IMR-90 (cell line): ENCODE measurements around the gene MTRF1L. TPM values are rescaled to one million over a fixed set of nuclear protein-coding genes. Genes with fewer than 3 reads are reported as not detected.

Experiments used
- ATAC-seq: fragments of 200-7000 bp; cut with Tn5 transposase; 2 replicates; pipeline ENCODE4 v1.9.1; 2020; ENCODE audit warnings: low read depth, mild to moderate bottlenecking, moderate library complexity
- BruUV-seq: library from RNA; stranded (reverse); fragments of 400-500 nt; replicated peaks from 2 replicates; lab custom pipeline; 2021; lab: Mats Ljungman, UMichigan
- CTCF ChIA-PET: fragments of 300-600 bp; formaldehyde crosslinking; extraction: SDS; loops from one replicate; lab custom pipeline; 2021; ENCODE audit warnings: antibody characterized with exemption; lab: Yijun Ruan, JAX
- POLR2A ChIA-PET: fragments of 300-600 bp; sonication (Branson Sonifier 250); formaldehyde crosslinking; loops from one replicate; lab custom pipeline; 2022; ENCODE audit warnings: antibody characterized with exemption; ENCODE audit not compliant: unreplicated experiment; lab: Charles Lee
- DNase-seq: peaks from one replicate; pipeline ENCODE4 v3.0.0; 2013
- H2AFZ ChIP-seq: replicated peaks from 2 replicates; pipeline ENCODE3; 2013; ENCODE audit warnings: low read length, mild to moderate bottlenecking; ENCODE audit not compliant: poor library complexity
- H2AK5ac ChIP-seq: 2 replicates; pipeline ENCODE4 v1.6.1; 2013; ENCODE audit warnings: low read depth, low read length, inconsistent platforms
- H2AK9ac ChIP-seq: replicated peaks from 2 replicates; pipeline ENCODE3; 2013; ENCODE audit warnings: mild to moderate bottlenecking, low read depth, low read length, moderate library complexity; ENCODE audit not compliant: poor library complexity
- H2BK120ac ChIP-seq: 2 replicates; pipeline ENCODE4 v1.6.1; 2013; ENCODE audit warnings: low read depth, low read length, inconsistent platforms
- H2BK15ac ChIP-seq: 3 replicates; pipeline ENCODE4 v1.6.1; 2013; ENCODE audit warnings: low read depth, low read length, inconsistent platforms
- H2BK20ac ChIP-seq: 2 replicates; pipeline ENCODE4 v1.6.1; 2013; ENCODE audit warnings: low read depth, mild to moderate bottlenecking, inconsistent platforms, low read length, moderate library complexity
- H2BK5ac ChIP-seq: 2 replicates; pipeline ENCODE4 v1.6.1; 2013; ENCODE audit warnings: mild to moderate bottlenecking, low read depth, low read length, inconsistent platforms; ENCODE audit not compliant: poor library complexity, severe bottlenecking
- H3K14ac ChIP-seq: replicated peaks from 2 replicates; pipeline ENCODE4 v1.6.1; 2013; ENCODE audit warnings: low read depth, low read length, inconsistent platforms
- H3K18ac ChIP-seq: 2 replicates; pipeline ENCODE4 v1.6.1; 2013; ENCODE audit warnings: low read depth, low read length, control low read depth
- H3K23ac ChIP-seq: 2 replicates; pipeline ENCODE4 v1.6.1; 2013; ENCODE audit warnings: low read depth, low read length, inconsistent platforms
- H3K27ac ChIP-seq: 2 replicates; pipeline ENCODE4 v1.5.1; 2013; ENCODE audit warnings: mild to moderate bottlenecking, control low read depth, low read length; ENCODE audit not compliant: insufficient read depth
- H3K27me3 ChIP-seq: 2 replicates; pipeline ENCODE4 v1.6.1; 2013; ENCODE audit warnings: low read length; ENCODE audit not compliant: control insufficient read depth, insufficient read depth
- H3K36me3 ChIP-seq: 2 replicates; pipeline ENCODE4 v1.6.1; 2013; ENCODE audit warnings: low read length, mixed read lengths; ENCODE audit not compliant: control insufficient read depth, insufficient read depth
- H3K4ac ChIP-seq: 2 replicates; pipeline ENCODE4 v1.6.1; 2013; ENCODE audit warnings: low read depth, low read length, inconsistent platforms
- H3K4me1 ChIP-seq: 2 replicates; pipeline ENCODE4 v1.6.1; 2013; ENCODE audit warnings: low read length, mixed read lengths; ENCODE audit not compliant: control insufficient read depth, insufficient read depth
- H3K4me2 ChIP-seq: 2 replicates; pipeline ENCODE4 v1.6.1; 2013; ENCODE audit warnings: low read depth, mild to moderate bottlenecking, control low read depth, low read length, moderate library complexity
- H3K4me3 ChIP-seq: 2 replicates; pipeline ENCODE4 v1.5.1; 2013; ENCODE audit warnings: low read depth, mild to moderate bottlenecking, control low read depth, low read length, moderate library complexity; ENCODE audit not compliant: insufficient read depth
- H3K56ac ChIP-seq: 2 replicates; pipeline ENCODE4 v1.6.1; 2013; ENCODE audit warnings: low read length, inconsistent platforms; ENCODE audit not compliant: insufficient read depth; ENCODE audit errors: extremely low read depth
- H3K79me1 ChIP-seq, 2 experiments: 2 replicates each; pipeline ENCODE4 v1.6.1; 2013; ENCODE audit warnings: low read length in 2 of 2, inconsistent platforms in 1 of 2, low read depth in 1 of 2
- H3K9ac ChIP-seq: 2 replicates; pipeline ENCODE4 v1.6.1; 2013; ENCODE audit warnings: low read depth, low read length, control low read depth
- H3K9me1 ChIP-seq: 2 replicates; pipeline ENCODE4 v1.6.1; 2013; ENCODE audit warnings: low read length, inconsistent platforms; ENCODE audit not compliant: insufficient read depth
- H3K9me3 ChIP-seq: 2 replicates; pipeline ENCODE4 v1.6.1; 2013; ENCODE audit warnings: low read length; ENCODE audit not compliant: control insufficient read depth, insufficient read depth
- H4K20me1 ChIP-seq: 2 replicates; pipeline ENCODE4 v1.6.1; 2013; ENCODE audit warnings: low read length, inconsistent platforms; ENCODE audit not compliant: insufficient read depth
- H4K5ac ChIP-seq: 2 replicates; pipeline ENCODE4 v1.6.1; 2013; ENCODE audit warnings: mild to moderate bottlenecking, low read depth, low read length, control low read depth
- H4K8ac ChIP-seq, 2 experiments: 2 replicates each; pipeline ENCODE4 v1.6.1; 2013; ENCODE audit warnings: low read depth in 2 of 2, low read length in 2 of 2, control low read depth in 1 of 2, inconsistent platforms in 1 of 2
- H4K91ac ChIP-seq: 2 replicates; pipeline ENCODE4 v1.6.1; 2013; ENCODE audit warnings: low read depth, low read length, inconsistent platforms; ENCODE audit not compliant: insufficient read depth
- BHLHE40 ChIP-seq: fragments of 150-350 bp; IDR thresholded peaks from 2 replicates; pipeline ENCODE4 v1.6.1; 2016; ENCODE audit warnings: mild to moderate bottlenecking, low read depth, low read length
- CHD1 ChIP-seq: IDR thresholded peaks from 2 replicates; pipeline ENCODE4 v1.6.1; 2012; ENCODE audit warnings: low read depth, low read length, improper control_type of control experiment
- MAFK ChIP-seq: IDR thresholded peaks from 2 replicates; pipeline ENCODE4 v1.6.1; 2012; ENCODE audit warnings: low read depth, low read length, improper control_type of control experiment
- MAZ ChIP-seq: IDR thresholded peaks from 2 replicates; pipeline ENCODE4 v1.6.1; 2012; ENCODE audit warnings: low read depth, mild to moderate bottlenecking, low read length, improper control_type of control experiment, moderate library complexity, borderline replicate concordance
- MXI1 ChIP-seq: IDR thresholded peaks from 2 replicates; pipeline ENCODE4 v1.6.1; 2012; ENCODE audit warnings: low read depth, mild to moderate bottlenecking, low read length, moderate library complexity, borderline replicate concordance
- NFE2L2 ChIP-seq: fragments of 150-350 bp; IDR thresholded peaks from 2 replicates; pipeline ENCODE4 v1.6.1; 2016; ENCODE audit warnings: low read depth, mild to moderate bottlenecking, low read length
- POLR2A ChIP-seq: IDR thresholded peaks from 2 replicates; pipeline ENCODE4 v1.6.1; 2012; ENCODE audit warnings: mild to moderate bottlenecking, low read depth, low read length
- RAD21 ChIP-seq: IDR thresholded peaks from 2 replicates; pipeline ENCODE4 v1.6.1; 2012; ENCODE audit warnings: low read length, improper control_type of control experiment
- RCOR1 ChIP-seq: IDR thresholded peaks from 2 replicates; pipeline ENCODE4 v1.6.1; 2012; ENCODE audit warnings: mild to moderate bottlenecking, low read length, improper control_type of control experiment; ENCODE audit not compliant: insufficient replicate concordance
- RFX5 ChIP-seq: IDR thresholded peaks from 2 replicates; pipeline ENCODE4 v1.8.0; 2012; ENCODE audit warnings: low read depth, mild to moderate bottlenecking, low read length, moderate library complexity
- SMC3 ChIP-seq: fragments of 150-350 bp; IDR thresholded peaks from 2 replicates; pipeline ENCODE4 v1.6.1; 2016; ENCODE audit warnings: low read depth, mild to moderate bottlenecking, antibody characterized with exemption, low read length, moderate library complexity
- WGBS, 2 experiments: methylation state at CpG; one replicate each; pipeline versions ENCODE4 v1.1.5 to v1.1.7; 2013; ENCODE audit warnings: missing lambda C conversion rate in 2 of 2; ENCODE audit not compliant: insufficient read length in 1 of 2; ENCODE audit errors: extremely low coverage in 2 of 2; 5-methylcytosine and 5-hydroxymethylcytosine counted together
- dilution Hi-C: fragments of 300-500 bp; cut with HindIII; formaldehyde crosslinking; loops from one replicate; pipeline ENCODE4 v1.14.3; 2018; ENCODE audit warnings: low sequenced_read_pairs; ENCODE audit not compliant: unreplicated experiment
- in situ Hi-C: fragments of 300-500 bp; cut with MboI; formaldehyde crosslinking; loops from 3 replicates; pipeline ENCODE4 v1.14.3; 2019; ENCODE audit warnings: low sequenced_read_pairs, inconsistent platforms, mixed read lengths
- intact Hi-C: fragments of 100-400 bp; cut with micrococcal nuclease; formaldehyde crosslinking; loops from 2 replicates; pipeline ENCODE4 v1.10.0; 2022
- polyA plus RNA-seq, 3 experiments: library from polyadenylated mRNA; depleted of rRNA; stranded (reverse); fragments of >200 nt; gene quantifications; 2 replicates each; pipeline ENCODE4 v1.2.3, GENCODE V29; 2012; ENCODE audit warnings: low replicate concordance in 1 of 3
- total RNA-seq: library from RNA; depleted of rRNA; stranded (reverse); fragments of >200 nt; gene quantifications from 2 replicates; pipeline ENCODE4 v1.2.3, GENCODE V29; 2012
- TF ChIP-seq, protein P1 (sequence below): fragments of 150-350 bp; IDR thresholded peaks from 2 replicates; pipeline ENCODE4 v1.6.1; 2016; ENCODE audit warnings: low read depth, mild to moderate bottlenecking, low read length, moderate library complexity, borderline replicate concordance
- TF ChIP-seq, protein P2 (sequence below): conservative IDR thresholded peaks from 2 replicates; pipeline ENCODE4 v1.5.1; 2012; ENCODE audit warnings: mild to moderate bottlenecking, low read depth, low read length, improper control_type of control experiment
- TF ChIP-seq, protein P3 (sequence below): fragments of 150-350 bp; IDR thresholded peaks from 2 replicates; pipeline ENCODE4 v1.6.1; 2017; ENCODE audit warnings: mild to moderate bottlenecking, antibody characterized with exemption, low read length, low read depth

The MTRF1L gene
- total and polyA plus RNA-seq, 2 of the 4 experiments (the other 2 are of a cell fraction): 6.9 to 11.1 TPM

DNA sequence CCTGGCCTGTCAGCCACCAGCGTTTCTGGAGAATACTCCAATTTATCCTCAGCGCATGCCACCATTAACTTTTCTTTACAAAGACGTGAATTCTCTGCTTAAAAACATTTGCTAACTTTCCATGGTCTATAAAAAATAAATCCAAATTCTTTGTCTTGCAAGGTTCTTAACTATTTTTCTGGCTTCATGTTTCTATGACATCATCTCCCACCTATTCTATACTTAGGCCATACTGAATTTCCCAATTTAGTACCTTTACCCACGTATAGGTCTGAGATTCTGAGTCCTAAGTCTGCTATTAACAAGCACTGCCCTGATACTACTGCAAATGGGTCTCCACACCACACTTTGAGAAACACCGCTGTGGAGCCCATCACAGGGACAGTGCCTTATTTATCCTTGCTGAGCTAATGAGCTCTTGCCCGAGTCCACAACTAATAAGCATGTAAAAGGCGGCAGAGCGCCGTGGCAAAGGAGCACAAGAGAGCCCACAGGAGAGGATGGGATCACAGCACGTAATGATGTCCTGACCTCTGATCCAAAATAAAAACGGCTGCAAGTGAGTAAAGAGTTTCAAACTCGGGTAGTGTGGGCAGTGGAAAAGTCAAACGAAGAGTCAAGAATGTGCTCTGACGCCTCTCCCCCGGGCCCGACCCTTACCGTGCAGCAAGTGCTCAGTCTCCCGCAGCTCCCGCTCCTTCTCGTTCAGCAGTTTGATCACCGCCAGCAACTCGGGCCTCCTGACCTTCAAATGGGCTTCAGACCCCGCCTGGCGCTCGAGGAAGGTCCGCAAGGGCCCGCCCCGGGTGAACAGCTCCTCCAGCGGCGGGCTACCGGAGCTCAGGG is 519 bp downstream of the MTRF1L start:
- H3K4me3 ChIP-seq: peak overlapping the region; percentile 79
- H3K56ac ChIP-seq: peak overlapping the region; percentile 63
- H3K23ac ChIP-seq: peak overlapping the region; percentile 68
- TF ChIP-seq BHLHE40 (no peak), POLR2A (no peak), RCOR1 (no peak), MAFK (no peak), MAZ (no peak), RFX5 (no peak), CHD1 (no peak), NFE2L2 (no peak), MXI1 (no peak), RAD21 (no peak), SMC3 (no peak)
- TF ChIP-seq, protein P1, sequence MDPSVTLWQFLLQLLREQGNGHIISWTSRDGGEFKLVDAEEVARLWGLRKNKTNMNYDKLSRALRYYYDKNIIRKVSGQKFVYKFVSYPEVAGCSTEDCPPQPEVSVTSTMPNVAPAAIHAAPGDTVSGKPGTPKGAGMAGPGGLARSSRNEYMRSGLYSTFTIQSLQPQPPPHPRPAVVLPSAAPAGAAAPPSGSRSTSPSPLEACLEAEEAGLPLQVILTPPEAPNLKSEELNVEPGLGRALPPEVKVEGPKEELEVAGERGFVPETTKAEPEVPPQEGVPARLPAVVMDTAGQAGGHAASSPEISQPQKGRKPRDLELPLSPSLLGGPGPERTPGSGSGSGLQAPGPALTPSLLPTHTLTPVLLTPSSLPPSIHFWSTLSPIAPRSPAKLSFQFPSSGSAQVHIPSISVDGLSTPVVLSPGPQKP: no peak
- TF ChIP-seq, protein P2, sequence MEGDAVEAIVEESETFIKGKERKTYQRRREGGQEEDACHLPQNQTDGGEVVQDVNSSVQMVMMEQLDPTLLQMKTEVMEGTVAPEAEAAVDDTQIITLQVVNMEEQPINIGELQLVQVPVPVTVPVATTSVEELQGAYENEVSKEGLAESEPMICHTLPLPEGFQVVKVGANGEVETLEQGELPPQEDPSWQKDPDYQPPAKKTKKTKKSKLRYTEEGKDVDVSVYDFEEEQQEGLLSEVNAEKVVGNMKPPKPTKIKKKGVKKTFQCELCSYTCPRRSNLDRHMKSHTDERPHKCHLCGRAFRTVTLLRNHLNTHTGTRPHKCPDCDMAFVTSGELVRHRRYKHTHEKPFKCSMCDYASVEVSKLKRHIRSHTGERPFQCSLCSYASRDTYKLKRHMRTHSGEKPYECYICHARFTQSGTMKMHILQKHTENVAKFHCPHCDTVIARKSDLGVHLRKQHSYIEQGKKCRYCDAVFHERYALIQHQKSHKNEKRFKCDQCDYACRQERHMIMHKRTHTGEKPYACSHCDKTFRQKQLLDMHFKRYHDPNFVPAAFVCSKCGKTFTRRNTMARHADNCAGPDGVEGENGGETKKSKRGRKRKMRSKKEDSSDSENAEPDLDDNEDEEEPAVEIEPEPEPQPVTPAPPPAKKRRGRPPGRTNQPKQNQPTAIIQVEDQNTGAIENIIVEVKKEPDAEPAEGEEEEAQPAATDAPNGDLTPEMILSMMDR: no peak
- TF ChIP-seq, protein P3, sequence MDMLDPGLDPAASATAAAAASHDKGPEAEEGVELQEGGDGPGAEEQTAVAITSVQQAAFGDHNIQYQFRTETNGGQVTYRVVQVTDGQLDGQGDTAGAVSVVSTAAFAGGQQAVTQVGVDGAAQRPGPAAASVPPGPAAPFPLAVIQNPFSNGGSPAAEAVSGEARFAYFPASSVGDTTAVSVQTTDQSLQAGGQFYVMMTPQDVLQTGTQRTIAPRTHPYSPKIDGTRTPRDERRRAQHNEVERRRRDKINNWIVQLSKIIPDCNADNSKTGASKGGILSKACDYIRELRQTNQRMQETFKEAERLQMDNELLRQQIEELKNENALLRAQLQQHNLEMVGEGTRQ: no peak
- H4K8ac ChIP-seq: peak overlapping the region in 1 of 2 experiments; percentile 75; a peak in 2 of 4 replicates
- peak overlapping the region; percentile 41 for H2BK5ac ChIP-seq
- H2BK15ac ChIP-seq: no peak overlapping the region
- peak overlapping the region; percentile 87 for H2AK9ac ChIP-seq
- peak overlapping the region; percentile 33 for H4K5ac ChIP-seq
- peak overlapping the region; percentile 61 for H3K27ac ChIP-seq
- DNase-seq (no peak), ATAC-seq (peak; percentile 40)
- H3K4ac ChIP-seq: peak overlapping the region; percentile 42
- no peaks in the 10 kb centered on the region for H3K9me3 ChIP-seq
- no peak overlapping the region for H2BK20ac ChIP-seq
- no peaks in the 10 kb centered on the region for H3K27me3 ChIP-seq
- H3K79me1 ChIP-seq: peaks cover 5 to 16% of the 10 kb centered on the region in 2 experiments; a peak in 3 of 4 replicates
- H2AK5ac ChIP-seq: peak overlapping the region; percentile 1; the same call in 1 of the 2 replicates
- POLR2A ChIA-PET: no interaction called here
- peaks cover 25% of the 10 kb centered on the region for H4K20me1 ChIP-seq
- H2BK120ac ChIP-seq: no peak overlapping the region
- peaks cover 5% of the 10 kb centered on the region for H3K36me3 ChIP-seq
- H3K4me1 ChIP-seq: peaks cover 3% of the 10 kb centered on the region; the same call in 1 of the 2 replicates
- peak overlapping the region; percentile 96 for H3K4me2 ChIP-seq
- CTCF ChIA-PET: no interaction called here
- H3K18ac ChIP-seq: no peak overlapping the region
- intact Hi-C loops: no loop called here
- peak overlapping the region; percentile 47 for H3K14ac ChIP-seq
- H2AFZ ChIP-seq: peak overlapping the region; percentile 90
- peak overlapping the region; percentile 92 for H3K9ac ChIP-seq
- WGBS, 2 experiments: 0% methylated on average over 8 of the region's 31 CpGs; no CpG with 5 or more reads in 1 of the 2 experiments
- TSS peak; percentile 47 for BruUV-seq
- in situ Hi-C loops: no loop called here
- H4K91ac ChIP-seq: no peak overlapping the region
- dilution Hi-C loops: no loop called here
- no peaks in the 10 kb centered on the region for H3K9me1 ChIP-seq
